ENCODE data around the gene ITGAL.

Gene ITGAL

DNA sequence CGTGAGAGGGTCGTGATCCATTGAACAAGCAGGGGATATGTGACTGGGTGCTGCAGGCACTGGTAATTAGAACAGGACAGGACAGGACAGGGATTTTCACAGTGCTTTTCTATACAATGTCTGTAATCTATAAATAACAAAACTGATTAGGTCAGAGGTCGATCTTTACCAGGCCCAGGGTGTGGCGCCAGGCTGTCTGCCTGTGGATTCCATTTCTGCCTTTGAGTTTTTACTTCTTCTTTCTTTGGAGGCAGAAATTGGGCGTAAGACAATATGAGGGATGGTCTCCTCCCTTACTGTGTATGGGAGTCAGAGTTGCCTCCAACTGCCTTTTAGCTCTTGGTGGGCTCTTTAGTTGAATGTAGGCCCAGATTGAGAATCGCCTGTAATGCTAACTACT lies 87.1 kb downstream of the ITGAL start:
- ATAC-seq = no peak
- TF ChIP-seq ESRRG (CRISPR knock-in tag; IDR thresholded peaks at IDR 0.05) = no peak
- TF ChIP-seq OSR1 (CRISPR knock-in tag; IDR thresholded peaks at IDR 0.05) = no peak
- TF ChIP-seq, protein P1, sequence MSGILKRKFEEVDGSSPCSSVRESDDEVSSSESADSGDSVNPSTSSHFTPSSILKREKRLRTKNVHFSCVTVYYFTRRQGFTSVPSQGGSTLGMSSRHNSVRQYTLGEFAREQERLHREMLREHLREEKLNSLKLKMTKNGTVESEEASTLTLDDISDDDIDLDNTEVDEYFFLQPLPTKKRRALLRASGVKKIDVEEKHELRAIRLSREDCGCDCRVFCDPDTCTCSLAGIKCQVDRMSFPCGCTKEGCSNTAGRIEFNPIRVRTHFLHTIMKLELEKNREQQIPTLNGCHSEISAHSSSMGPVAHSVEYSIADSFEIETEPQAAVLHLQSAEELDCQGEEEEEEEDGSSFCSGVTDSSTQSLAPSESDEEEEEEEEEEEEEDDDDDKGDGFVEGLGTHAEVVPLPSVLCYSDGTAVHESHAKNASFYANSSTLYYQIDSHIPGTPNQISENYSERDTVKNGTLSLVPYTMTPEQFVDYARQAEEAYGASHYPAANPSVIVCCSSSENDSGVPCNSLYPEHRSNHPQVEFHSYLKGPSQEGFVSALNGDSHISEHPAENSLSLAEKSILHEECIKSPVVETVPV (CRISPR knock-in tag; IDR thresholded peaks at IDR 0.05) = no peak
- no peak for TF ChIP-seq TCF4 (CRISPR knock-in tag; IDR thresholded peaks at IDR 0.05; ENCODE audit: borderline replicate concordance)
- no peak for TF ChIP-seq ZNF8 (CRISPR knock-in tag; IDR thresholded peaks at IDR 0.05)
- TF ChIP-seq, protein P2, sequence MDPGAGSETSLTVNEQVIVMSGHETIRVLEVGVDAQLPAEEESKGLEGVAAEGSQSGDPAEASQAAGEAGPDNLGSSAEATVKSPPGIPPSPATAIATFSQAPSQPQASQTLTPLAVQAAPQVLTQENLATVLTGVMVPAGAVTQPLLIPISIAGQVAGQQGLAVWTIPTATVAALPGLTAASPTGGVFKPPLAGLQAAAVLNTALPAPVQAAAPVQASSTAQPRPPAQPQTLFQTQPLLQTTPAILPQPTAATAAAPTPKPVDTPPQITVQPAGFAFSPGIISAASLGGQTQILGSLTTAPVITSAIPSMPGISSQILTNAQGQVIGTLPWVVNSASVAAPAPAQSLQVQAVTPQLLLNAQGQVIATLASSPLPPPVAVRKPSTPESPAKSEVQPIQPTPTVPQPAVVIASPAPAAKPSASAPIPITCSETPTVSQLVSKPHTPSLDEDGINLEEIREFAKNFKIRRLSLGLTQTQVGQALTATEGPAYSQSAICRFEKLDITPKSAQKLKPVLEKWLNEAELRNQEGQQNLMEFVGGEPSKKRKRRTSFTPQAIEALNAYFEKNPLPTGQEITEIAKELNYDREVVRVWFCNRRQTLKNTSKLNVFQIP (CRISPR knock-in tag; IDR thresholded peaks at IDR 0.05; ENCODE audit: borderline replicate concordance, low read depth) = no peak
- TF ChIP-seq SNAI2 (CRISPR knock-in tag; IDR thresholded peaks at IDR 0.05) = no peak
- TF ChIP-seq ZFP3 (CRISPR knock-in tag; IDR thresholded peaks at IDR 0.05) = no peak

DNA sequence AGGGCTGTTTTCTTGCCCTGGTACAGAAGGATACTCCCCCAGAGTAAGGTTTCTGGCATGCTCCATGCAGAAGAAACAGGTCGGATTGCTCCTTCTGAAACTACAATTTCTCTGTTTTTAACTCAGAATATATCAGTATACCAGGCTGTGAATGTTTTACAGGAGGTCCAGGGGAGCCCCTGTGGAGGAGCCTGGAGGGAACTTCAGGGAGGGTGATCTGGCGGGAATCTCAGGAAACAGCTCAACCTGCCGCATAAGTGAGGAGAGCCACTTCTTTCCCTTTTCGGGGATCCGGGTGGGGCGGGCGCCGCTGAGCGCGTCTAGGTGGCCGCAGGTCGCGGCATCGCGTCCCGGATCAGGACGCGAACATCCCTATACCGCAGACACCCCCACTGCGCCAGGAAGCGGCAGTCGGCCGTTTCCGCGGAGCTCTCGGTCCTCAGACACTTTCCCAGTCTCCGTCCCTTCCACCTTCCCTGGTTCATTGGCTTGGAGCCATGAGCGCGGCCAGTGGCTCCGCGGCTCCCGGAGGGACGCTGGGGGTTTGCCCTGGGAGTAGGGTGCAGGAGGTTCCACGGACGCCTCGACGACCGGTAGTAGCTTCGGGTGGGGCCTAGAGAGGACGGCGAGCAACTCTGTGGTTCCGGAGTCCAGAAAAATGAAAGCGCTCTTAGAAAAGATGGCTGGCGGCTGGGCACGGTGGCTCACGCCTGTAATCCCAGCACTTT lies 88.7 kb downstream of the ITGAL start:
- TF ChIP-seq, protein P2 (CRISPR knock-in tag; IDR thresholded peaks at IDR 0.05; ENCODE audit: borderline replicate concordance, low read depth) = no peak
- TF ChIP-seq GLIS3 (CRISPR knock-in tag; IDR thresholded peaks at IDR 0.05) (no peak), ARNTL (CRISPR knock-in tag; IDR thresholded peaks at IDR 0.05; ENCODE audit: borderline replicate concordance, low read depth) (no peak), TOX (CRISPR knock-in tag; IDR thresholded peaks at IDR 0.05; ENCODE audit: borderline replicate concordance) (no peak)
- no peak for ATAC-seq

DNA sequence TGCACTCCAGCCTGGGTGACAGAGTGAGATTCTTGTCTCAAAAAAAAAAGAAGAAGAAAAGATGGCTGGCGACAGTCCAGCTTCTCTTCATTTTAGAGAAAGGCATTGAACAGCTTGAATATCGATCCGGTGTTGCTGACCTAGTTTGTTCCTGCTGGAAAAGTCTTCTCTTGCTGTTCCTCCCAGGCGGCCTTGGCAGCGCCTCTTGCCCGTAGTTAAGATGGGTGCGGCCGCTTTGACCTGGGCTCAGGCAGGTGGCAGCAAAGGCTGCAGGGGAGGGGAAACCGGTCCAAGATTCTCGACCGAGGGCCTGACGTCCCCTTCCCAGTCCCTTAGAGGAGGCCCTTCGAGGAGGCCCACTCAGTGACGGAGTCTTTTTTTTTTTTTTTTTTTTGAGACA lies 89.5 kb downstream of the ITGAL start:
- no peak for TF ChIP-seq ZFP3 (CRISPR knock-in tag; IDR thresholded peaks at IDR 0.05)
- TF ChIP-seq ZNF565 (CRISPR knock-in tag; conservative IDR thresholded peaks at IDR 0.05; ENCODE audit: low read depth) = no peak
- TF ChIP-seq, protein P2 (CRISPR knock-in tag; IDR thresholded peaks at IDR 0.05; ENCODE audit: borderline replicate concordance, low read depth) = no peak
- TF ChIP-seq PPARA (CRISPR knock-in tag; IDR thresholded peaks at IDR 0.05; ENCODE audit: borderline replicate concordance) = no peak
- no peak for TF ChIP-seq ISL1 (CRISPR knock-in tag; IDR thresholded peaks at IDR 0.05)
- TF ChIP-seq ESRRG (CRISPR knock-in tag; IDR thresholded peaks at IDR 0.05) = no peak
- TF ChIP-seq ZFP30 (CRISPR knock-in tag; IDR thresholded peaks at IDR 0.05) = no peak
- TF ChIP-seq, protein P3, sequence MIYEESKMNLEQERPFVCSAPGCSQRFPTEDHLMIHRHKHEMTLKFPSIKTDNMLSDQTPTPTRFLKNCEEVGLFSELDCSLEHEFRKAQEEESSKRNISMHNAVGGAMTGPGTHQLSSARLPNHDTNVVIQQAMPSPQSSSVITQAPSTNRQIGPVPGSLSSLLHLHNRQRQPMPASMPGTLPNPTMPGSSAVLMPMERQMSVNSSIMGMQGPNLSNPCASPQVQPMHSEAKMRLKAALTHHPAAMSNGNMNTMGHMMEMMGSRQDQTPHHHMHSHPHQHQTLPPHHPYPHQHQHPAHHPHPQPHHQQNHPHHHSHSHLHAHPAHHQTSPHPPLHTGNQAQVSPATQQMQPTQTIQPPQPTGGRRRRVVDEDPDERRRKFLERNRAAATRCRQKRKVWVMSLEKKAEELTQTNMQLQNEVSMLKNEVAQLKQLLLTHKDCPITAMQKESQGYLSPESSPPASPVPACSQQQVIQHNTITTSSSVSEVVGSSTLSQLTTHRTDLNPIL (CRISPR knock-in tag; IDR thresholded peaks at IDR 0.05; ENCODE audit: low read depth) = no peak
- no peak for TF ChIP-seq GLIS3 (CRISPR knock-in tag; IDR thresholded peaks at IDR 0.05)
- no peak for TF ChIP-seq ZC3H10 (CRISPR knock-in tag; IDR thresholded peaks at IDR 0.05)
- TF ChIP-seq RARB (CRISPR knock-in tag; IDR thresholded peaks at IDR 0.05) = no peak
- TF ChIP-seq, protein P4, sequence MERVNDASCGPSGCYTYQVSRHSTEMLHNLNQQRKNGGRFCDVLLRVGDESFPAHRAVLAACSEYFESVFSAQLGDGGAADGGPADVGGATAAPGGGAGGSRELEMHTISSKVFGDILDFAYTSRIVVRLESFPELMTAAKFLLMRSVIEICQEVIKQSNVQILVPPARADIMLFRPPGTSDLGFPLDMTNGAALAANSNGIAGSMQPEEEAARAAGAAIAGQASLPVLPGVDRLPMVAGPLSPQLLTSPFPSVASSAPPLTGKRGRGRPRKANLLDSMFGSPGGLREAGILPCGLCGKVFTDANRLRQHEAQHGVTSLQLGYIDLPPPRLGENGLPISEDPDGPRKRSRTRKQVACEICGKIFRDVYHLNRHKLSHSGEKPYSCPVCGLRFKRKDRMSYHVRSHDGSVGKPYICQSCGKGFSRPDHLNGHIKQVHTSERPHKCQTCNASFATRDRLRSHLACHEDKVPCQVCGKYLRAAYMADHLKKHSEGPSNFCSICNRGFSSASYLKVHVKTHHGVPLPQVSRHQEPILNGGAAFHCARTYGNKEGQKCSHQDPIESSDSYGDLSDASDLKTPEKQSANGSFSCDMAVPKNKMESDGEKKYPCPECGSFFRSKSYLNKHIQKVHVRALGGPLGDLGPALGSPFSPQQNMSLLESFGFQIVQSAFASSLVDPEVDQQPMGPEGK (CRISPR knock-in tag; IDR thresholded peaks at IDR 0.05; ENCODE audit: borderline replicate concordance) = no peak

More for the DNA sequence above, 89.5 kb downstream of the ITGAL start:
- ATAC-seq = no peak

Measured in SK-N-SH treated with all-trans-retinoic acid at 6 μM for 48 hours (cell line).